HepG2 (cell line): Measurements from ENCODE around the gene PIM3. TPM values are rescaled to one million over a fixed set of nuclear protein-coding genes. Genes with fewer than 3 reads are reported as not detected.

Experiments used
- ATRX ChIP-seq: sonication (generic); formaldehyde crosslinking; IDR thresholded peaks from 2 replicates; pipeline ENCODE4 v1.4.0; 2020; ENCODE audit warnings: missing genetic modification reagents, borderline replicate concordance
- BORCS8-MEF2B ChIP-seq: sonication (generic); formaldehyde crosslinking; IDR thresholded peaks from 2 replicates; pipeline ENCODE4 v1.8.0; 2022; ENCODE audit warnings: mild to moderate bottlenecking, missing genetic modification reagents
- IKZF5 ChIP-seq: IDR thresholded peaks from 2 replicates; pipeline ENCODE4 v1.6.1; 2018; ENCODE audit warnings: missing genetic modification reagents, mild to moderate bottlenecking, missing compliant biosample characterization
- KLF6 ChIP-seq: IDR thresholded peaks from 2 replicates; pipeline ENCODE4 v1.8.0; 2016; ENCODE audit warnings: missing biosample characterization, missing genetic modification reagents
- MXI1 ChIP-seq: IDR thresholded peaks from 3 replicates; pipeline ENCODE4 v1.6.1; 2012; ENCODE audit warnings: low read depth, low read length, inconsistent platforms, borderline replicate concordance
- POGK ChIP-seq: sonication (generic); formaldehyde crosslinking; conservative IDR thresholded peaks from 2 replicates; pipeline ENCODE4 v1.8.0; 2022; ENCODE audit warnings: mild to moderate bottlenecking, moderate library complexity, missing genetic modification reagents
- SP1 ChIP-seq, 2 experiments: fragments of 450-650 bp in 1 of 2; sonication (generic) in 1 of 2; formaldehyde crosslinking in 1 of 2; IDR thresholded peaks; 2 replicates each; pipeline versions ENCODE4 v1.4.0 to v1.6.1; 2016 to 2020; ENCODE audit warnings: missing genetic modification reagents in 1 of 2
- ZFY ChIP-seq: sonication (generic); formaldehyde crosslinking; IDR thresholded peaks from 2 replicates; pipeline ENCODE4 v1.4.0; 2020; ENCODE audit warnings: missing genetic modification reagents
- ZMYM3 ChIP-seq: sonication (generic); formaldehyde crosslinking; IDR thresholded peaks from 2 replicates; pipeline ENCODE4 v1.5.1; 2020; ENCODE audit warnings: mild to moderate bottlenecking, missing genetic modification reagents
- ZNF232 ChIP-seq: sonication (generic); formaldehyde crosslinking; IDR thresholded peaks from 2 replicates; pipeline ENCODE4 v1.4.0; 2020; ENCODE audit warnings: missing genetic modification reagents, borderline replicate concordance
- ZNF446 ChIP-seq: sonication (generic); formaldehyde crosslinking; IDR thresholded peaks from 2 replicates; pipeline ENCODE4 v1.5.0; 2020; ENCODE audit warnings: mild to moderate bottlenecking, missing genetic modification reagents
- ZNF460 ChIP-seq: sonication (generic); formaldehyde crosslinking; IDR thresholded peaks from 2 replicates; pipeline ENCODE4 v1.5.1; 2020; ENCODE audit warnings: missing genetic modification reagents, mild to moderate bottlenecking, borderline replicate concordance
- ZNF891 ChIP-seq: sonication (generic); formaldehyde crosslinking; IDR thresholded peaks from 2 replicates; pipeline ENCODE4 v1.5.0; 2020; ENCODE audit warnings: mild to moderate bottlenecking, missing genetic modification reagents
- polyA plus RNA-seq, 8 experiments: library from polyadenylated mRNA; depleted of rRNA in 3 of 8; stranded (reverse) in 7 of 8; unstranded in 1 of 8; fragments of >200 nt; fragmentation: Illumina TruSeq in 4 of 8; extraction: Trizol in 4 of 8; gene quantifications; 2 replicates each; pipeline versions ENCODE4 v1.2.1 to v1.2.3, GENCODE V29; 2011 to 2016; ENCODE audit warnings: low read depth in 4 of 8, missing spikeins in 1 of 8, mixed read lengths in 1 of 8; ENCODE audit not compliant: insufficient read depth in 1 of 8
- total RNA-seq, 5 experiments: library from RNA; depleted of rRNA; stranded (reverse); fragments of >200 nt; fragmentation: Illumina TruSeq; extraction: Trizol; gene quantifications; 2 replicates each; pipeline ENCODE4 v1.2.3, GENCODE V29; 2016; ENCODE audit warnings: low read depth in 1 of 5
- TF ChIP-seq, protein P1 (sequence below): sonication (generic); formaldehyde crosslinking; IDR thresholded peaks from 2 replicates; pipeline ENCODE4 v1.4.0; 2020; ENCODE audit warnings: missing genetic modification reagents
- TF ChIP-seq, protein P2 (sequence below): sonication (generic); formaldehyde crosslinking; IDR thresholded peaks from 2 replicates; pipeline ENCODE4 v1.5.0; 2020; ENCODE audit warnings: mild to moderate bottlenecking, missing genetic modification reagents, borderline replicate concordance
- TF ChIP-seq, protein P3 (sequence below): sonication (generic); formaldehyde crosslinking; conservative IDR thresholded peaks from 2 replicates; pipeline ENCODE4 v1.8.0; 2022; ENCODE audit warnings: missing genetic modification reagents
- TF ChIP-seq, protein P4 (sequence below): IDR thresholded peaks from 2 replicates; pipeline ENCODE4 v1.6.1; 2016; ENCODE audit warnings: missing genetic modification reagents, missing compliant biosample characterization

The PIM3 gene
- total and polyA plus RNA-seq, 2 of the 13 experiments (the other 11 are each of a cell fraction or from before 2014, with no cell fraction given): 21.6 to 31.2 TPM

DNA sequence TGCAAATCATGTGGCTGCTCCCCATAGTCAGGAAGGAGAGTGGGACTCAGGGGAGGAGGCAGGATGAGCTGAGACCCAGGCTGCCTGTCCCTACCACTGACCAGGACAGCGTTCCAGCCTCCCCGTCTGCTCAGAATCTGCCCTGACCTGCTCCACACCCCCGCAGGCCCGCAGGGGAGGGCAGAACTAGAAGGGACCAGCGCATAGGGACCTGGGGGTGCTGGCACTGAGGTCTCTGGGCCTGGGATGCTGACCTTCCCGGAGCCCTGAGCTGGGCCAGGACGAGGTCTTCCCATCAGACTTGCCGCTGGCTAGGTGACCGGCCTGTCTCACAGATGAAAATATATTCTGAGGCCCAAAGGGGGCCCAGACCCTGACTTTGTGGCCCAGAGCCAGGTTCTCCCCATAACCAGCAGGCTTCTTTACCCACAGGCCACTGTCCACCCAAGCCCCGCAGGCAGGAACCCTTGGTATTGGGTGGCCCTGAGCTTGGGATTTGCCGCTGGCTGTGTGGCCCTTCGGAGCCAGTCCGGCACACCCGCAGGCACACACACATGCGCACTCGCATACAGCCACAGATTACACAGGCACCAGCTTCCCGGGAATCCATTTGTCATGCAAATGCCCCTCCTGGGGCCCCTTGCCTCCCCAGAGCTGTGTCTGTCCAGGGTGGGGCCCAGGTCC lies 13.8 kb upstream of the PIM3 start (continued):
- TF ChIP-seq, protein P1, sequence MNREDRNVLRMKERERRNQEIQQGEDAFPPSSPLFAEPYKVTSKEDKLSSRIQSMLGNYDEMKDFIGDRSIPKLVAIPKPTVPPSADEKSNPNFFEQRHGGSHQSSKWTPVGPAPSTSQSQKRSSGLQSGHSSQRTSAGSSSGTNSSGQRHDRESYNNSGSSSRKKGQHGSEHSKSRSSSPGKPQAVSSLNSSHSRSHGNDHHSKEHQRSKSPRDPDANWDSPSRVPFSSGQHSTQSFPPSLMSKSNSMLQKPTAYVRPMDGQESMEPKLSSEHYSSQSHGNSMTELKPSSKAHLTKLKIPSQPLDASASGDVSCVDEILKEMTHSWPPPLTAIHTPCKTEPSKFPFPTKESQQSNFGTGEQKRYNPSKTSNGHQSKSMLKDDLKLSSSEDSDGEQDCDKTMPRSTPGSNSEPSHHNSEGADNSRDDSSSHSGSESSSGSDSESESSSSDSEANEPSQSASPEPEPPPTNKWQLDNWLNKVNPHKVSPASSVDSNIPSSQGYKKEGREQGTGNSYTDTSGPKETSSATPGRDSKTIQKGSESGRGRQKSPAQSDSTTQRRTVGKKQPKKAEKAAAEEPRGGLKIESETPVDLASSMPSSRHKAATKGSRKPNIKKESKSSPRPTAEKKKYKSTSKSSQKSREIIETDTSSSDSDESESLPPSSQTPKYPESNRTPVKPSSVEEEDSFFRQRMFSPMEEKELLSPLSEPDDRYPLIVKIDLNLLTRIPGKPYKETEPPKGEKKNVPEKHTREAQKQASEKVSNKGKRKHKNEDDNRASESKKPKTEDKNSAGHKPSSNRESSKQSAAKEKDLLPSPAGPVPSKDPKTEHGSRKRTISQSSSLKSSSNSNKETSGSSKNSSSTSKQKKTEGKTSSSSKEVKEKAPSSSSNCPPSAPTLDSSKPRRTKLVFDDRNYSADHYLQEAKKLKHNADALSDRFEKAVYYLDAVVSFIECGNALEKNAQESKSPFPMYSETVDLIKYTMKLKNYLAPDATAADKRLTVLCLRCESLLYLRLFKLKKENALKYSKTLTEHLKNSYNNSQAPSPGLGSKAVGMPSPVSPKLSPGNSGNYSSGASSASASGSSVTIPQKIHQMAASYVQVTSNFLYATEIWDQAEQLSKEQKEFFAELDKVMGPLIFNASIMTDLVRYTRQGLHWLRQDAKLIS (CRISPR knock-in tag): 0 out of 2 replicates have a peak, but pooled peaks have one; percentile 1
- TF ChIP-seq ZNF446 (CRISPR knock-in tag) (no peak), ZNF891 (CRISPR knock-in tag) (no peak), ZFY (CRISPR knock-in tag) (peak; percentile 45; the same call in 1 of the 2 replicates), BORCS8-MEF2B (CRISPR knock-in tag) (no peak), ATRX (CRISPR knock-in tag) (no peak), ZNF232 (CRISPR knock-in tag) (peak; percentile 17; the same call in 1 of the 2 replicates), ZMYM3 (CRISPR knock-in tag) (no peak), KLF6 (CRISPR knock-in tag) (no peak), IKZF5 (CRISPR knock-in tag) (peak; percentile 55), MXI1 (peak; percentile 44; the same call in 1 of the 3 replicates), SP1 (IDR thresholded peaks at IDR 0.05) (no peak), SP1 (CRISPR knock-in tag; IDR thresholded peaks at IDR 0.05) (no peak), POGK (CRISPR knock-in tag) (0 out of 2 replicates have a peak, but pooled peaks have one; percentile 32), ZNF460 (no peak)
- TF ChIP-seq, protein P2, sequence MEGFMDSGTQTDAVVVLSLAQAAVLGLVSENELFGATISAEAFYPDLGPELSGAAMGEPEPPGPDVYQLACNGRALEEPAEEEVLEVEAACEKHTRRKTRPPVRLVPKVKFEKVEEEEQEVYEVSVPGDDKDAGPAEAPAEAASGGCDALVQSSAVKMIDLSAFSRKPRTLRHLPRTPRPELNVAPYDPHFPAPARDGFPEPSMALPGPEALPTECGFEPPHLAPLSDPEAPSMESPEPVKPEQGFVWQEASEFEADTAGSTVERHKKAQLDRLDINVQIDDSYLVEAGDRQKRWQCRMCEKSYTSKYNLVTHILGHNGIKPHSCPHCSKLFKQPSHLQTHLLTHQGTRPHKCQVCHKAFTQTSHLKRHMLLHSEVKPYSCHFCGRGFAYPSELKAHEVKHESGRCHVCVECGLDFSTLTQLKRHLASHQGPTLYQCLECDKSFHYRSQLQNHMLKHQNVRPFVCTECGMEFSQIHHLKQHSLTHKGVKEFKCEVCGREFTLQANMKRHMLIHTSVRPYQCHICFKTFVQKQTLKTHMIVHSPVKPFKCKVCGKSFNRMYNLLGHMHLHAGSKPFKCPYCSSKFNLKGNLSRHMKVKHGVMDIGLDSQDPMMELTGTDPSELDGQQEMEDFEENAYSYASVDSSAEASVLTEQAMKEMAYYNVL (CRISPR knock-in tag): no peak
- TF ChIP-seq, protein P3, sequence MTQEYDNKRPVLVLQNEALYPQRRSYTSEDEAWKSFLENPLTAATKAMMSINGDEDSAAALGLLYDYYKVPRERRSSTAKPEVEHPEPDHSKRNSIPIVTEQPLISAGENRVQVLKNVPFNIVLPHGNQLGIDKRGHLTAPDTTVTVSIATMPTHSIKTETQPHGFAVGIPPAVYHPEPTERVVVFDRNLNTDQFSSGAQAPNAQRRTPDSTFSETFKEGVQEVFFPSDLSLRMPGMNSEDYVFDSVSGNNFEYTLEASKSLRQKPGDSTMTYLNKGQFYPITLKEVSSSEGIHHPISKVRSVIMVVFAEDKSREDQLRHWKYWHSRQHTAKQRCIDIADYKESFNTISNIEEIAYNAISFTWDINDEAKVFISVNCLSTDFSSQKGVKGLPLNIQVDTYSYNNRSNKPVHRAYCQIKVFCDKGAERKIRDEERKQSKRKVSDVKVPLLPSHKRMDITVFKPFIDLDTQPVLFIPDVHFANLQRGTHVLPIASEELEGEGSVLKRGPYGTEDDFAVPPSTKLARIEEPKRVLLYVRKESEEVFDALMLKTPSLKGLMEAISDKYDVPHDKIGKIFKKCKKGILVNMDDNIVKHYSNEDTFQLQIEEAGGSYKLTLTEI (CRISPR knock-in tag): no peak
- TF ChIP-seq, protein P4, sequence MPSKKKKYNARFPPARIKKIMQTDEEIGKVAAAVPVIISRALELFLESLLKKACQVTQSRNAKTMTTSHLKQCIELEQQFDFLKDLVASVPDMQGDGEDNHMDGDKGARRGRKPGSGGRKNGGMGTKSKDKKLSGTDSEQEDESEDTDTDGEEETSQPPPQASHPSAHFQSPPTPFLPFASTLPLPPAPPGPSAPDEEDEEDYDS (CRISPR knock-in tag): peak; percentile 62; the same call in 1 of the 2 replicates
